Heart right ventricle (tissue), 16 donors: Measurements from ENCODE around the gene MAFB. TPM values are rescaled to one million over a fixed set of nuclear protein-coding genes. Genes with fewer than 3 reads are reported as not detected.

Source experiments
- ATAC-seq, 8 donors: fragments of 200-7000 bp; cut with Tn5 transposase; one replicate each; pipeline ENCODE4 v1.9.1; 2020; ENCODE audit warnings: mild to moderate bottlenecking in 8 of 8, moderate library complexity in 8 of 8, moderate number of reproducible peaks in 1 of 8
- DNase-seq, 2 donors: peaks; one replicate each; pipeline ENCODE4 v3.0.0-alpha.2; 2020
- H3K27ac ChIP-seq, 10 donors: fragments of 200-600 bp; sonication (generic) in 2 of 10; one replicate each; pipeline versions ENCODE4 v1.5.0 to v1.8.0; 2020 to 2022; ENCODE audit warnings: mild to moderate bottlenecking in 3 of 10
- H3K27me3 ChIP-seq, 7 donors: fragments of 200-600 bp; one replicate each; pipeline ENCODE4 v1.8.0; 2021 to 2022; ENCODE audit warnings: mild to moderate bottlenecking in 2 of 7
- H3K36me3 ChIP-seq, 9 donors: fragments of 200-600 bp; sonication (generic) in 1 of 9; one replicate each; pipeline versions ENCODE4 v1.5.0 to v1.8.0; 2020 to 2022; ENCODE audit warnings: mild to moderate bottlenecking in 2 of 9
- H3K4me1 ChIP-seq, 9 donors: fragments of 200-600 bp; sonication (generic) in 1 of 9; one replicate each; pipeline versions ENCODE4 v1.5.0 to v1.8.0; 2020 to 2022; ENCODE audit warnings: mild to moderate bottlenecking in 4 of 9
- H3K4me3 ChIP-seq, 10 donors: fragments of 200-600 bp; sonication (generic) in 2 of 10; one replicate each; pipeline versions ENCODE4 v1.5.0 to v1.8.0; 2020 to 2022; ENCODE audit warnings: mild to moderate bottlenecking in 7 of 10, moderate library complexity in 2 of 10
- H3K9me3 ChIP-seq, 11 donors: fragments of 200-600 bp in 10 of 11; sonication (generic) in 2 of 11; one replicate each; pipeline versions ENCODE4 v1.5.0 to v1.8.0; 2013 to 2022; ENCODE audit warnings: mild to moderate bottlenecking in 2 of 11, control low read depth in 1 of 11, moderate library complexity in 1 of 11
- CTCF ChIP-seq, 9 donors: fragments of 200-600 bp; sonication (generic) in 2 of 9; IDR thresholded peaks; one replicate each; pipeline versions ENCODE4 v1.5.0 to v1.8.0; 2021 to 2022; ENCODE audit warnings: antibody characterized with exemption in 9 of 9, mild to moderate bottlenecking in 5 of 9, moderate library complexity in 1 of 9
- WGBS, 2 donors: extraction: QIAGEN DNeasy Blood & Tissue Kit; methylation state at CpG; one replicate each; pipeline ENCODE4 v1.1.7; 2013; ENCODE audit warnings: inconsistent platforms in 1 of 2; 5-methylcytosine and 5-hydroxymethylcytosine counted together
- intact Hi-C, 10 donors: fragments of 100-400 bp; cut with DNase I; formaldehyde crosslinking; loops; one replicate each; pipeline versions ENCODE4 v1.11.1 to v1.14.2; 2022
- polyA plus RNA-seq, 2 donors: library from polyadenylated mRNA; stranded (reverse); fragments of 200-250 nt; gene quantifications; one replicate each; pipeline ENCODE4 v1.2.3, GENCODE V29; 2013
- total RNA-seq, 10 donors: library from RNA; stranded (reverse); fragmentation: NEBNext Ultra II Directional in 3 of 10; extraction: Animal tissue kit (Norgen Biotek cat#: 25700) in 3 of 10; gene quantifications; one replicate each; pipeline versions ENCODE4 v1.2.1 to v1.2.4, GENCODE V29; 2021 to 2023
- donor health status: Arrhythmogenic right ventricular cardiomyopathy.
- donor health status: ischemic (EF 13 %, LVEDD 7.1; RV severe dilation, severe dysfunction).
- donor health status: healthy with polysubstance abuse.
- donor health status: DM: no; HTN: yes; CAD: no.
- donor health status: DM: no; HTN: no; CAD: no.
- donor health status: ischemic (EF 25% LVEDD 6.9; RV normal size, moderate dysfunction).
- donor health status: ischemic (EF 25% LVEDD 5.7; RV mildly dilated, moderate dysfunction).
- donor health status: healthy.
- donor health status: DM: yes; HTN: yes; CAD: no.
- donor health status: Ischemic cardiomyopathy.
- donor health status: ischemic (EF 35%, LVEDD 5.7; RV mildly dilated, moderate dysfunction).
- donor health status: nonischemic (EF 11% LVEDD 7.7; RV severe dilation, severe dysfunction).
- donor health status: DM: yes; HTN: yes; CAD: no.
- donor health status: PGD.
- donor health status: ischemic (EF 29% LVEDD 5.4; RV normal size, mild dysfunction).
- donor health status: nonischemic (EF 23%, LVEDD 6.1; RV moderate dilation, normal function).

Gene MAFB
- total and polyA plus RNA-seq, 12 donors: 3.2 to 32.0 (median 5.8) TPM

GRCh38 chr20:40666336-40666735, 22.7 kb downstream of the MAFB start:
- Histone ChIP-seq H3K4me1 (no peaks in the 10 kb centered on the region), H3K27ac (no peak overlapping the region), H3K4me3 (no peak overlapping the region), H3K9me3 (no peaks in the 10 kb centered on the region), H3K36me3 (no peaks in the 10 kb centered on the region), H3K27me3 (no peaks in the 10 kb centered on the region)
- TF ChIP-seq CTCF (IDR thresholded peaks at IDR 0.05): no peak
- DNase-seq: no peak
- ATAC-seq: no peak
- intact Hi-C loops: no loop called here
- WGBS, 2 donors: 84 to 90% methylated on average over 9 of the region's 9 CpGs

- Histone ChIP-seq H3K36me3 (no peaks in the 10 kb centered on the region), H3K27ac (no peak overlapping the region), H3K4me1 (no peaks in the 10 kb centered on the region), H3K27me3 (no peaks in the 10 kb centered on the region), H3K4me3 (no peak overlapping the region), H3K9me3 (no peaks in the 10 kb centered on the region)
- WGBS, 2 donors: 94 to 96% methylated on average over 5 of the region's 5 CpGs
- no peak for TF ChIP-seq CTCF (IDR thresholded peaks at IDR 0.05)
- DNase-seq (no peak), ATAC-seq (no peak)
- intact Hi-C loops: no loop called here
Observed at GRCh38 chr20:40664891-40665290, 24.1 kb downstream of the MAFB start.

- H3K36me3 ChIP-seq: no peaks in the 10 kb centered on the region
- no peak for TF ChIP-seq CTCF (IDR thresholded peaks at IDR 0.05)
- H3K4me1 ChIP-seq: no peaks in the 10 kb centered on the region
- no peak overlapping the region for H3K4me3 ChIP-seq
- DNase-seq (no peak), ATAC-seq (no peak)
- H3K27me3 ChIP-seq: no peaks in the 10 kb centered on the region
- intact Hi-C loops: no loop called here
- no peak overlapping the region for H3K27ac ChIP-seq
- H3K9me3 ChIP-seq: no peaks in the 10 kb centered on the region
- 66 to 72% methylated on average over 14 of the region's 14 CpGs for WGBS, 2 donors
Observed at GRCh38 chr20:40663991-40664880, 24.8 kb downstream of the MAFB start.

- TF ChIP-seq CTCF (IDR thresholded peaks at IDR 0.05): no peak
- ATAC-seq: no peak
Observed at GRCh38 chr20:40663304-40663790, 25.7 kb downstream of the MAFB start.

More at GRCh38 chr20:40663304-40663790, 25.7 kb downstream of the MAFB start:
- Histone ChIP-seq H3K27me3 (no peaks in the 10 kb centered on the region), H3K4me3 (no peak overlapping the region), H3K9me3 (no peaks in the 10 kb centered on the region), H3K36me3 (no peaks in the 10 kb centered on the region), H3K4me1 (no peaks in the 10 kb centered on the region), H3K27ac (no peak overlapping the region)
- no peak for DNase-seq
- intact Hi-C loops: no loop called here
- WGBS, 2 donors: 72 to 80% methylated on average over 9 of the region's 9 CpGs
